Smooth muscle cell (in vitro differentiated cells): Measurements from ENCODE around the gene KDM4B. TPM values are rescaled to one million over a fixed set of nuclear protein-coding genes. Genes with fewer than 3 reads are reported as not detected.

Experiments
- DNase-seq: peaks from one replicate; lab custom pipeline; 2025; ENCODE audit not compliant: unreplicated experiment; lab: John Stamatoyannopoulos, UW
- H2AFZ ChIP-seq: fragments of 200-600 bp; sonication (generic); 2 replicates; pipeline ENCODE4 v1.6.0; 2016; ENCODE audit warnings: antibody characterized with exemption, low read depth, mild to moderate bottlenecking
- H3F3A ChIP-seq: fragments of 200-600 bp; sonication (generic); 2 replicates; pipeline ENCODE4 v1.6.0; 2017; ENCODE audit warnings: antibody characterized with exemption, low read depth
- H3K27ac ChIP-seq: fragments of 200-600 bp; sonication (generic); 2 replicates; pipeline ENCODE4 v1.5.1; 2016; ENCODE audit warnings: low read depth, mild to moderate bottlenecking
- H3K27me3 ChIP-seq: fragments of 200-600 bp; sonication (generic); 2 replicates; pipeline ENCODE4 v1.6.1; 2016; ENCODE audit warnings: low read depth, mild to moderate bottlenecking
- H3K36me3 ChIP-seq: fragments of 200-600 bp; sonication (generic); 2 replicates; pipeline ENCODE4 v1.5.1; 2016; ENCODE audit warnings: low read depth
- H3K4me1 ChIP-seq: fragments of 200-600 bp; sonication (generic); 2 replicates; pipeline ENCODE4 v1.5.1; 2016; ENCODE audit warnings: low read depth
- H3K4me2 ChIP-seq: fragments of 200-600 bp; sonication (generic); 2 replicates; pipeline ENCODE4 v1.6.0; 2016; ENCODE audit warnings: mild to moderate bottlenecking
- H3K4me3 ChIP-seq: fragments of 200-600 bp; sonication (generic); 2 replicates; pipeline ENCODE4 v1.5.1; 2016; ENCODE audit warnings: mild to moderate bottlenecking
- H3K79me2 ChIP-seq: fragments of 200-600 bp; sonication (generic); 2 replicates; pipeline ENCODE4 v1.6.0; 2016; ENCODE audit warnings: low read depth, mild to moderate bottlenecking
- H3K9ac ChIP-seq: fragments of 200-600 bp; sonication (generic); 2 replicates; pipeline ENCODE4 v1.6.0; 2016; ENCODE audit warnings: low read depth
- H3K9me3 ChIP-seq: fragments of 200-600 bp; sonication (generic); replicated peaks from 2 replicates; pipeline ENCODE4 v1.5.1; 2016; ENCODE audit warnings: low read depth
- H4K20me1 ChIP-seq: fragments of 200-600 bp; sonication (generic); 2 replicates; pipeline ENCODE4 v1.6.0; 2016; ENCODE audit warnings: low read depth
- CTCF ChIP-seq: fragments of 200-600 bp; sonication (generic); IDR thresholded peaks from 2 replicates; pipeline ENCODE4 v1.5.1; 2017; ENCODE audit warnings: borderline replicate concordance, mild to moderate bottlenecking, antibody characterized with exemption; ENCODE audit not compliant: insufficient read depth, poor library complexity, severe bottlenecking
- WGBS: methylation state at CpG from one replicate; pipeline ENCODE4 v1.1.7; 2016; ENCODE audit warnings: low lambda C conversion rate; 5-methylcytosine and 5-hydroxymethylcytosine counted together
- polyA plus RNA-seq: library from polyadenylated mRNA; unstranded; fragments of >200 nt; fragmentation: Nextera tagmentation; extraction: Ambion mirVana; gene quantifications from 2 replicates; pipeline ENCODE4 v1.2.1, GENCODE V29; 2016
- total RNA-seq: library from RNA; depleted of rRNA; stranded (reverse); fragments of >200 nt; gene quantifications from 2 replicates; pipeline ENCODE4 v1.2.3, GENCODE V29; 2014

KDM4B gene
- total and polyA plus RNA-seq, 2 experiments from 2014 or later: 27.9 to 32.3 TPM

- Histone ChIP-seq H3K9ac (no peak overlapping the region), H3K27me3 (no peaks in the 10 kb centered on the region), H3F3A (no peaks in the 10 kb centered on the region), H4K20me1 (peaks cover 44% of the 10 kb centered on the region), H3K9me3 (no peaks in the 10 kb centered on the region), H3K4me1 (peaks cover 22% of the 10 kb centered on the region), H3K4me3 (no peak overlapping the region), H2AFZ (no peak overlapping the region), H3K27ac (peak overlapping the region; percentile 70), H3K79me2 (no peaks in the 10 kb centered on the region), H3K36me3 (no peaks in the 10 kb centered on the region), H3K4me2 (no peak overlapping the region)
- DNase-seq: no peak
- WGBS: 91% methylated on average over 43 of the region's 43 CpGs
- no peak for TF ChIP-seq CTCF
Observed at GRCh38 chr19:5113633-5114586, 145.0 kb downstream of the KDM4B start.

- H3K36me3 ChIP-seq: no peaks in the 10 kb centered on the region
- WGBS: 84% methylated on average over 11 of the region's 11 CpGs
- no peaks in the 10 kb centered on the region for H3K79me2 ChIP-seq
- H3K27ac ChIP-seq: peak overlapping the region; percentile 31
- H4K20me1 ChIP-seq: peaks cover 44% of the 10 kb centered on the region
- H3F3A ChIP-seq: no peaks in the 10 kb centered on the region
- no peaks in the 10 kb centered on the region for H3K9me3 ChIP-seq
- peaks cover 22% of the 10 kb centered on the region for H3K4me1 ChIP-seq
- no peak overlapping the region for H3K4me2 ChIP-seq
- H3K4me3 ChIP-seq: no peak overlapping the region
- no peaks in the 10 kb centered on the region for H3K27me3 ChIP-seq
- no peak for TF ChIP-seq CTCF
- no peak overlapping the region for H2AFZ ChIP-seq
- no peak overlapping the region for H3K9ac ChIP-seq
- no peak for DNase-seq
Observed at GRCh38 chr19:5114727-5115126, 145.8 kb downstream of the KDM4B start.

DNA sequence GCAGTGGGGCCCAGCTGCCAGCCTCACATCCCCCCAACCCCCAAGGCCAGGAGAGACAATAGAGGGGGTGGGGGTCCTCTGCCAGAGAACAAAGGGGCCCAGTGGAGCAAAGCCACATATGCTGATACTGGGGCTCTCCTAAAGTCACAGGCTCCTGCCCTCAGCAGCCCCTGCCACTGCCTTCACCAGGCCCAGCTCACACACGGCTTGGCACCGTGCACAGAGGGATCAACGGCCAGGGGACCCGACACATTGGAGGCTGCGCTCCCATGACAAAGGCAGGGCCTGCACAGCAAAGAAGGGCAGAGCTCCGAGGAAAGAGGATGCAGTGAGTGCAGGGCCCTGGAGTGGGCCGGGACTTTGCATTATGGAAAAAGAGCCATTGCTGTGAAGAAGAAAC, 146.4 kb downstream of the KDM4B start:
- Histone ChIP-seq H4K20me1 (peaks cover 44% of the 10 kb centered on the region), H3F3A (no peaks in the 10 kb centered on the region), H3K4me1 (peaks cover 22% of the 10 kb centered on the region), H3K9ac (no peak overlapping the region), H3K27ac (peak overlapping the region; percentile 14), H3K27me3 (no peaks in the 10 kb centered on the region), H3K4me3 (no peak overlapping the region), H2AFZ (no peak overlapping the region), H3K36me3 (no peaks in the 10 kb centered on the region), H3K79me2 (no peaks in the 10 kb centered on the region), H3K9me3 (no peaks in the 10 kb centered on the region), H3K4me2 (no peak overlapping the region)
- 85% methylated on average over 7 of the region's 7 CpGs for WGBS
- no peak for DNase-seq
- TF ChIP-seq CTCF: no peak
